ENCODE results near the gene CELF2.

Gene CELF2

DNA sequence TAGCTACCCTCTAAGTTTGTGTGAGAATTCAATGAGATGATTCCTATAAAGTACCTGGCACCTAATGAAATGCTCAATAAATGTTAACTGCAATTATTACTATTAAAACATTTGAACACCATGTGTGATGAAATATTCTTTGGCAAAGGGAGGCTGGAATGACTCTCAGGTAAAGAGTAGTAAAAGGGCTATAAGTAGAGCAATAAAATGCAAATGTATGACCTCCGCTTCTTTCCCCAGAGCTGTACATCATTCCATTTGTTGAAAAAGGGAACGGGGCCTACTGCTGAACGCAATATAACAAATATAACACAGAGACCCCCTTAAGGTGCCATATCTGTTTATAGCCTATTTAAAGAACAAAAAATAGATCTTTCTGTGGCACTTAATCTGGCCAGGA lies 27.8 kb downstream of the CELF2 start:
- TF ChIP-seq, protein P1, sequence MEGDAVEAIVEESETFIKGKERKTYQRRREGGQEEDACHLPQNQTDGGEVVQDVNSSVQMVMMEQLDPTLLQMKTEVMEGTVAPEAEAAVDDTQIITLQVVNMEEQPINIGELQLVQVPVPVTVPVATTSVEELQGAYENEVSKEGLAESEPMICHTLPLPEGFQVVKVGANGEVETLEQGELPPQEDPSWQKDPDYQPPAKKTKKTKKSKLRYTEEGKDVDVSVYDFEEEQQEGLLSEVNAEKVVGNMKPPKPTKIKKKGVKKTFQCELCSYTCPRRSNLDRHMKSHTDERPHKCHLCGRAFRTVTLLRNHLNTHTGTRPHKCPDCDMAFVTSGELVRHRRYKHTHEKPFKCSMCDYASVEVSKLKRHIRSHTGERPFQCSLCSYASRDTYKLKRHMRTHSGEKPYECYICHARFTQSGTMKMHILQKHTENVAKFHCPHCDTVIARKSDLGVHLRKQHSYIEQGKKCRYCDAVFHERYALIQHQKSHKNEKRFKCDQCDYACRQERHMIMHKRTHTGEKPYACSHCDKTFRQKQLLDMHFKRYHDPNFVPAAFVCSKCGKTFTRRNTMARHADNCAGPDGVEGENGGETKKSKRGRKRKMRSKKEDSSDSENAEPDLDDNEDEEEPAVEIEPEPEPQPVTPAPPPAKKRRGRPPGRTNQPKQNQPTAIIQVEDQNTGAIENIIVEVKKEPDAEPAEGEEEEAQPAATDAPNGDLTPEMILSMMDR (IDR thresholded peaks at IDR 0.05): no peak

DNA sequence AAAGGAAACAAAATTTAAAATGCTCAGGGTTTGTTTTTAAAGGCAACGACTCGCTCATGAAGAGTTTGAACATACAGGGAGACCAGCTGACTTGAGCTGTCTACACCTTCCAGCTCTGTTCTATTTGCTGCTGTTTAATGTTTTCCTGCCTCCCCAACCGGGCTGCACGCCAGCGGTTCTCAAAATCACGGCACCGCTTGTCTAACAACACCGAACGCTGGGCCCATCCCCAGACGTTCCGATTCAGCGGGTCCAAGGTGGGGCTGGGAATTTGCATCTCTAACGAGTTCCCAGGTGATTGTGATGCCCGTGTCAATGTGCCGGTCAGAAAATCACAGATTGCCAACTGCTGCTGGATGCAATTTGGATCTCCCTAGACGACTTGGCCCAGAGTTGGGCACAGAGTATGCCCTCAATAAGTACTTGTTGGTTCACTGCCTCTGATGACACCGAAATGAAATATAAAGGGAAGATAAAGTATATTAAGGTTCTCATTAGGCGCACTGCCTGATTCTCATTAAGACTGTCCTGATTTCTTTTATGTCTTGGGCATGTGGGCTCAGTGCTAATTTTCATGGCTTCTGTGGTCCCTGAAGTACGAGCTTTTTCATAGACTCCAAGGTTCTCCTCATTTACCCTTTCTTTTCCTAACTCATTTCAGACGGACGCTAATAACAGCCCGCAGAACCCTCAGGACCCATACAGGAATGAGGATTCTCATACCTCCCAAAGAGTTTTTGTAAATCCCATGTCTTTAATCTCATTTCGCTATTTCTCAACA lies 28.5 kb downstream of the CELF2 start:
- TF ChIP-seq, protein P1 (IDR thresholded peaks at IDR 0.05): no peak

DNA sequence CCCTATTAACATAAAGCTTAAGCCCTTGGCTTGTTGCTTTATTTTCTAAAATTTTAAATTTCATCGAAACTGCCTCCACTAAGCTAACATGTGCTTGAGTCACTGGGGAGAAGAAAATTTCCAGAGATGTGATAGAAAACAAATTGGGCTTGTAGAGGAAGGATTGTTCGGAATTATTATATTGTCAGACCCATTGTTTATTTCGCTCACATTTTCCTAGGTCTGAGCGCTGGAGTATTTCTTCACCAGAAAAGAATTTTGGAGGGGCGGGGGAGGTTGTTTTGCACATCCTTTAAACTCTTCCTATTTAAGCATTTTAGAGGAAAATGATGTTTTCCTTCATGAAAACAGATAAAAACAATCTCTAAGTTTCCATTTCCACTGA lies 29.1 kb downstream of the CELF2 start:
- TF ChIP-seq, protein P1 (IDR thresholded peaks at IDR 0.05): no peak

DNA sequence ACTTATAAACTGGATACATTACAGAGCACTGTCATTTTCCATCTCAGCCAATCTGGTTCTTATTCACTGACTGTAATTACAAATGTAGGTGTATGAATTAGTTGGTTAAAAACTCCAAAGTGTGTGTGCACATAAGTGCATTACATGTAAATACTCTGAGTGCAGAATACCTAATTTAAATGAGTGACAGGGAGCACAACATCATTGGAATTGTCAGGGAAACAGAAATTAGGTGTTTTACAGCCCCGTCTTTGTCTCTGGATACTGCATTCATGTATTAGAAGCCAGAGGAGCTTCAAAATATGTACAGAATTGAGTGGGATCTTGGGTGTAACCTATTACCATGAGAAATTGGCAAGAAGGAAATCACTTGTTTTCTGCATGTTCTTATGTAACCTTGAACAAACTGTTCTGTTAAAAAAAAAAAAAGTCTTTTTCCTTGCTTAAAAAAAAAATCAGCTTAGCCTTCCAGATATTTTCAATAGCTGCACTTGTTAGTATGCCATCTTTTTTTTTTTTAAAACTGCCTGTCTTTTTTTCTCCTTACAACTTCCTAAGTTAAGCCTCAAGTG lies 31.1 kb downstream of the CELF2 start:
- TF ChIP-seq, protein P1 (IDR thresholded peaks at IDR 0.05): no peak

DNA sequence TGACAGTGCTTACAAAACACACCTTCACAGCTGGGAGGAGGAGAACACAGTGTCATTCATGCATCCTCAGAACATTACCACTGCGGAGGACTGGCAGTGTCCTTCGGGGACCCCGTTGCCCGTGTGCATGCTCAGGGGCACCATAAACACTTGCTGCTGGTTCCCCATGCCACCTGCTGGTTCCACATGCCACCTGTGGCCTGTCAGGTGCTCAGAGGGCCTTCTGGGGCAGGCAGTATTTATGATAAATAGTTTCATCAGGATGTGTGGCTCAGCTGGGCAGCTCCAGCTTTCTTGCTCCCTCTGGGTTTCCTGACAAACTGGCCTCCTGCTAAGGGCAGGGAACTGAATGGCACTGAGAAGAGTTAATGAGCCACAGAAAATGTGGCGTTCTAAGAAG lies 32.1 kb downstream of the CELF2 start:
- TF ChIP-seq, protein P1 (IDR thresholded peaks at IDR 0.05): no peak

DNA sequence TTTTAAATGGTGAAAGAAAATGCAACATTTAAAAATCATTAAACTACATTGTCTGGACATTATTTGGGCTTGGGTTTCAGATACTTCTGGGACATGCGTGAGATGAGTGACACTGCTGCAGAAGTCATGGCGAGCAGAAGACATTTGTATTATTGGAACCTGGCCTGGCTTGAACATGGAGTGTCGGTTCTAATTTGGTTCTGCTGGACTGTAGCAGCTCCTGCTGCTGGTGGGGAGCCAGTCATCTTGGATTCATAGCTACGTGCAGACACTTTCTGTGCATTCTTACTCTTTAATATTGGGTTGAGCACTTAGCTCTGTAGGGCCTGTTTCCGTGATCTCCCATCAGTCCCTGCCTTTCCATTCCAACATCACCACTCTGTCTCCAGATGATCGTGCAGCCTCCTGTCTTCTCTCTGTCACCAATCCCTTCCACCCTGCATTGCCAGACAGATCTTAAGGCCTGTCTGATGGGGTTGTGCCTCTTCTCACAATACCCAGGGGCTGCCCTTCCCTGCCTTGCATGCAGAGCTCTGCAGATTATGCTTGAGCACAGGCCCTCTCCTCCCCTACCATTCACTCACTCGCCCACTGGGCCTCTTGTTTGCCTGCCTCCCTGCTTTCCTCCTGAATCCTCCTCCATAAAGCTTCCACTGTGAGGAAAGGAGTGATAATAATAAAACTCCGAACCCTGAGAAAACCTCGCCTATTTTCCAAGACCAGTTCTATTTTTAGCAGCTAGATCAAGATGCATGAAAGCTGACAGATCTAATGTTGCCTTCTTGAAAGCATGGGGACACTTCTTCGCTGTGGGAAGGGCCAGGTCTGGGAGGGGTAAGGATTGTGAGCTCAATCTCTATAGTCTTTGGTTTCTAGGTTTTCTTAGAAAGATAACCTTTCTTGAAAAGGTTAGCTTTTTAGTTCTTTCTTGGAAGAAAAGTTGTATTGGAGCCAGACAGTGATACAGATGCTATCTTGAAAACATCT lies 32.9 kb downstream of the CELF2 start:
- TF ChIP-seq, protein P1 (IDR thresholded peaks at IDR 0.05): no peak

DNA sequence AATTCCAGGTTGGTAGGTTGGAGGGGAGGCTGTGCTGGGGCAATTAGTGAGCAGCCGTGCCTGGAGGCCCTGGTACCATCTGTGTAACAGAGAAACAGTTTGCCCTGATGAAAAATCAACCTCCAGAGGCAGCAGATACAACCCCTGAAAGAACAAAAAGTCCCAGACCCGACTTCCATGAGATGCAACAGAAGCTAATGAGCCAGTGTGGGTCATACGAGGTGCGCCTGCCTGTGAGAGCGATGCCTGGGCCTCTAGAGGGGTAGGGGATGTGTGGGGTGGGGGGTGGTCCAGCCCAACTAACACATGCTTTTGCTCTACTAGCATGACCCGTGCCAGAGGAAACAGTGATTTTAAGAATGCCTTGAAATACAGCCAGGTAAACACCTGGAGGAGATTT lies 39.3 kb downstream of the CELF2 start:
- TF ChIP-seq, protein P1 (IDR thresholded peaks at IDR 0.05): no peak

All from LNCAP (cell line).